ENCODE measurements around the gene STARD3.
A peak's percentile ranks its signal among the peaks of the same experiment; 100 is the strongest.

STARD3 gene

DNA sequence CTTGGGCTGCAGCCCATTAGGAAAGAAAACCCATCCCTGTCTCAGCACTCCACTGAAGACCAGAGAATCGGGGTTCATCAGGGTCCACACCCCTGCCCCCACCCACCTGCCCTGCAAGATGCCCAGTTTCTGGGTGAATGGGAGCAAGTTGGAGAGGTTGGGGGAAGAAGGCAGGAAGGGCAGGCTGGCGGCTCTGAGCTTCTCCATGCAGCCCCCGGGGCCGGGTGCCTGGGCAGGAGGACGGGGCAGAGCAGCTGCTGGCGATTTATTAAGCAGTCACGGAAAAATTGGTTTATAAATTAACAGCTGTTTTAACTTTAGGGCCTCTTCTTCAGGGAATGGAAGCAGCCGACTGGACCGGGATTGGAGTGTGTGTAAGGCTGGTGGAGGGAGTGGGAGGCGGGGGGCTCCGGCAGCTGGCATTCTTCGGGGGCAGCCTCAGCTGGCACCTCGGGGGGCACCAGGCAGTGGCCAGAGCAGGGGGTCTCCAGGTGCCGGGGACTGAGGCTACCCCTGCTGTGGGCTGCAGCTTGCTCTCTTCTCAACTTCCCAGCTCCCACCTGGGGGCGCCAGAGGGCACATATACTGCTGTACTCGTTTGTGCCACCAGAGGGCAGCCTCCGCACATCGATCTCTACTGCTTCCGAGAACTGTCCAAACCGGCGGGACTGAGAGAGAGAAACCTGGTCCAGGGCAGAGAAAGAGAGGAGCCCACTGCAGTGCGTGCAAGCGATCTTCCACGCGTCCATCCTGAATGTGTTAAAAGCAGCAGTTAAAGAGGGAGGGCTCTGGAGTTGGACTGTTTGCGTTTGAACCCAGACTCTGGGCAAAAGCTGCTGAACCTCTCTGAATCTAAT lies 15.2 kb upstream of the STARD3 start:
- DNase-seq = peak; percentile 54

DNA sequence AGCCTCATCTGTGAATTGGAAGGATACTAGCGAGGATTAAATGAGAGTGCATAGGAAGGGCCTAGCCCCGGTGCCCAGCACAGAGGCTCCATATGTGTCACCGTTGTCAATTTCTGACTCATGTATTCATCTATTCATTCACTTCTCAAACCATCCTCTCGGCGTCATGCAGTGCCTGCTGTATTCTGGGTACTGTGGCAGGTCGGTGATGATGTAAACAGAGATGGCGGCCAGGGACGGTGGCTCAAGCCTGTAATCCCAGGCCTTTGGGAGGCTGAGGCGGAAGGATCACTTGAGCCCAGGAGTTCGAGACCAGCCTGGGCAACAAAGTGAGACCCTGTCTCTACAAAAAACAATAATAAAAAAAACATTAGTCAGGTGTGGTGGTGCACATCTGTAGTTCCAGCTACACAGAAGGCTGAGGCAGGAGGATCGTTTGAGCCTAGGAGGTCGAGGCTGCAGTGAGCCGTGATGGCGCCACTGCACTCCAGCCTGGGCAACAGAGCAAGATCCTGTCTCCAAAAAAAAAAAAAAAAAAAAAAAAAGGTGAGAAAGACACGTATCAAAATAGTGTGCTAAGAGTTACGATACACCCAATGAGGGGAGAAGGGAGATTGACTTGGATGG lies 14.5 kb upstream of the STARD3 start:
- no peak for DNase-seq

DNA sequence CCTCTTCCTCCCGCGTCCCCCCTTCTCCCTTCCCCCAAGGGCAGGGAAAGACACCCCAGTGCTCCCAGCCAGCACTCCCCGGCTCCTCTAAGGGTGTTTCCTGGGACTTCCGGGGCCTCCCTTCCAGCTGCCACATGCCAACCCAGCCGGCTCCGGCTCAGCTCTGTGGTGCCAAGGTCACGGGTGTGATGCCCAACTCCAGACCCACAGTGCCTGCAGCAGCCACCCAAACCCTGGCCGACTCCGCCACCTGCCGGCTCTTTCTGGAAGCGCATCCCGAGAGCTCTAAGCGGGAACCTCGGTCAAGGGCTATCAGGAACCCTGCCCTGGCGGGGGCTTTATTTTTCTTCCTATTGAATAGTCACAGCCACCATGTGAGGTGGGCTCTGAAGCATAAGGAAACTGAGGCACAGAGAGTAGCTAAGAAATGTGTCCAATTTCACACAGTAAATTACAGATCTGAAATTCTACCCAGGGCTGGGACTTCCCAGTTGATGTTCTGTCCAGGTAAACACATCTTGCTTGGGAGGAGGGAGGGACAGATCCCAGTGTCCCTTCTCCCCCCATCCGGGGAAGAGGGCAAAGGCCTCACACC lies 13.5 kb upstream of the STARD3 start:
- peak; percentile 44 for DNase-seq

DNA sequence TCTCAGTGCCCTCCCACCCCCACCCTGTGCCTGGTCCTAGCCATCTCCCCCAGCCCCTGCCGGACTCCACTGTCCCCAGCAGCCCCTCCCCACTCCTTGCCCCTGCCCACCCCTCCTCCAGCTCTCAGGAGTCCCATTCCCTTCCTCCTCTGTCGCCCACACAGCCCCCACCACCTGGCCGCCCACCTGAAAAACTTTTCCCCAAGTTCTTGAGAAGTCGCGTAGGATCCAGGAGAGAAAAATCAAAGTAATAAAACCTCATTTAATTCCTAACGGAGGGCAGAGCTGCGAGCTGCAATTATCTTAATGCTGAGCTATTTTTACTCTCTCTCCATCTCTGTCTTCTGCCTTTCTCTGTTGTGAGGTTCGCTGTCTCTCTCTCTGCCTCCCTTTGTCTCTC lies 12.6 kb upstream of the STARD3 start:
- no peak for DNase-seq

DNA sequence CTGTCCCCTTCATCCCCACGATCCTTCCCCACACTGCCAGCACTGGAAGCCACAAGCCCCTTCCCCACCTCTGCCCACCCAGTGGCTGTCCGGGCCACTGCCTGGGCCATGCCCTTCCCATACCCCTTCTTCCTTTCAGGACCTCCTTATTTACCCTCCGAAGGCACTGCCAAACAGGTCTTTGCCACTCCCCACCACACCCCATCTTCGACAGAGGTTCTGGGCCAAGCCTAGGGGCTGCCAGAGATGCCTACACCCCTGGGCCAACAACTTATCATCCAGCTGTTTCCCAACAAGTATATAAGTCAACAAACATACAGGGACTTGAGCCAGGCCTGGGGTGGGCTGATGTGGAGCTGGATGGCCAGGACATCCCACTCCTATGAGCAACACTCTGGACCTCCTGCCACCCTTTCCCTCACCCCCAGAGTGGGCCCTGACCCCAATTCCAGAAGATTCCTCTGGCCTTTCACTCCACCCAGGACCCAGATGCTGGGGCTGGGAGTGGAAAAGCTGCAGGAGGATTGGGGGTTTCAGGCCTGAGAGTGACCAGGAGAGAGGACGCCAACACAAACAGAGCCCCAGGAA lies 11.7 kb upstream of the STARD3 start:
- DNase-seq = no peak

DNA sequence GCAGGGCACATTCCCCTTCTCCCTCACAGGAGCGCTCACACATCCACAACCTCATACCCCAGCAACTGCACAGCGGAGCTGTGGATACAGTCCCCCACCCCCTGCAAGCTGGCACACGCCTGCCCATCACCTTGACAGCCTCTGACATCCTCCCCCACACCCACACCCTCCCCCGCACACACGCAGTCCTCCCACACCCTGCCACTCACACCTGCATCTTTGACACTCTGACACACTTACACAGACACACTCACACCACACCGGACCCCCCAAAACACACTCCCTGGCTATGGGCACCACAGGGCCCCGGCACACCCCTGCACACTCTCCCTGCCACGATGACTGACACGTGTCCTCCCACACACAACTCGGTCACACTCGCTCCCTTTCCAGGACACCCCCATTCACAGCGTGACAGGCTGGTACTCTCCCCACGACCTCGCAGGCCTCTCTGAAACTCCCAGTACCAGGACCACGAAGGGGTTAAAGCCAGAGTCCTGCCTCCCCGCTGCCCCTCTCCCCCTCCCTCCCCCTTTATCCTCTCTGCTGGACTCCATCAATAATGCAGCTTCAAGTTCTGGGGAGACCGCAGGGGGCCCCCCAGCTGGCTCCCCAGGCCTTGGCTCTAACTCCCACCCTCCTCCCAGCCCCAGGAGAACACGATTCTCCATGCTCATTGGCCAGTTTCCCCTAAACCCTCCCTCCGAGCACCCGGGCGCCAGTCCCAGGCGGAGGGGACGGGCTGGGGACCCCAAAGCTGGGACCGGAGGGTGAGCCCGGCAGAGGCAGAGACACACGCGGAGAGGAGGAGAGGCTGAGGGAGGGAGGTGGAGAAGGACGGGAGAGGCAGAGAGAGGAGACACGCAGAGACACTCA lies 10.5 kb upstream of the STARD3 start, which contains the start of gene PPP1R1B:
PPP1R1B (plus strand) TSS at position 782 of the 876 bp plus-strand sequence. CDS start 441 bp downstream, outside the sequence.
- DNase-seq = no peak

DNA sequence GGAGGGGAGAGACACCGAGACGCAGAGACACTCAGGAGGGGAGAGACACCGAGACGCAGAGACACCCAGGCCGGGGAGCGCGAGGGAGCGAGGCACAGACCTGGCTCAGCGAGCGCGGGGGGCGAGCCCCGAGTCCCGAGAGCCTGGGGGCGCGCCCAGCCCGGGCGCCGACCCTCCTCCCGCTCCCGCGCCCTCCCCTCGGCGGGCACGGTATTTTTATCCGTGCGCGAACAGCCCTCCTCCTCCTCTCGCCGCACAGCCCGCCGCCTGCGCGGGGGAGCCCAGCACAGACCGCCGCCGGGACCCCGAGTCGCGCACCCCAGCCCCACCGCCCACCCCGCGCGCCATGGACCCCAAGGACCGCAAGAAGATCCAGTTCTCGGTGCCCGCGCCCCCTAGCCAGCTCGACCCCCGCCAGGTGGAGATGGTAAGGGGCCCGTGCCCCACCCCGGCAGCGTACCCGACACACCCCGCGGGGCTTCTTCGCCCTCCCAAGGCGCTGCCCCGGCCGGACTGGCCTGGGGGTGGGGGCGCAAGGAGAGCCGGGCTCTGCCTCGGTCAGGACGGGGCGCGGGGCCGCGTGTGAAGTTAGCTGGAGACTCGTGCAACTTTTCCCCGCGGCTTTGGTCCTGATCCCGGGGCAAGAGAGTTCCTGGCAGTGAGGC lies 9.8 kb upstream of the STARD3 start:
- DNase-seq = no peak

DNA sequence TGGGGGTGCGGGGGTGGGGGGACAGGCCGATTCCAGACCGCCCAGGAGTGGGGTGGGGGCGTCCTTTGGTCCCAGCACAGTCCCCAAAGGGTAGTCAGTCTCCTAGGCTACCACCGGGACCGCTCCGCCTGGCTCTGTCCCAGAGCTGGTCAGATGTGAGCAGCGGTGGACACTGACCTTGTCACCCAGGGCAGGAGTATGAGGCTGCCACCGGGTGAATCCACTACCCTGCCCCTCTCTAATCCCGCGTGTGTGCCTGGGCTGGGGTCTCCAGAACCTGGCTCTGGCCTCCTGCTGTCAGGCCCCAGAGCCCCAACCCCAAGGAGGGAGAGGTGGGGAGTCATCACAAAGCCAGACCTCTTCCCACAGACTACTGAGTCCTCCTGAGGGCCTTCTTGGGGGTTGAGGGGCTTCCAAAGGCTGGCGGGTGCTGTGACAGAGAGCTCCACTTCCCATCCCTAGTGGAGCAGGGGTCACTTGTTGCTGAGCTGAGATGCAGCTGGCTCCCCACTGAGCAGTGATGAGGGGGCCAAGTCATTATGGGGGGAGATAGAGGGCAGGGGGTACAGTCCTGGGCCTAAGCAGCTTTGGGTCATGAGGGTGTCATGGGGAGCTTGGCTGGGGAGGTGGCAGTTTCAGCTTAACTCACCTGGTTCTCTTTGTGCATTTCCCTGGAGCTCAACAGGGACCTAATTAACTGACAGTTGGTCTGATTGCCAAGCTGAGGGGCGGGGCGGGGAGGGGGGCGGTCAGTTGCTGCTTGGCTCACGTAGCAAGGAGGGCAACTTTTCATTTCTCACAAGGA lies 9.0 kb upstream of the STARD3 start:
- DNase-seq = no peak

DNA sequence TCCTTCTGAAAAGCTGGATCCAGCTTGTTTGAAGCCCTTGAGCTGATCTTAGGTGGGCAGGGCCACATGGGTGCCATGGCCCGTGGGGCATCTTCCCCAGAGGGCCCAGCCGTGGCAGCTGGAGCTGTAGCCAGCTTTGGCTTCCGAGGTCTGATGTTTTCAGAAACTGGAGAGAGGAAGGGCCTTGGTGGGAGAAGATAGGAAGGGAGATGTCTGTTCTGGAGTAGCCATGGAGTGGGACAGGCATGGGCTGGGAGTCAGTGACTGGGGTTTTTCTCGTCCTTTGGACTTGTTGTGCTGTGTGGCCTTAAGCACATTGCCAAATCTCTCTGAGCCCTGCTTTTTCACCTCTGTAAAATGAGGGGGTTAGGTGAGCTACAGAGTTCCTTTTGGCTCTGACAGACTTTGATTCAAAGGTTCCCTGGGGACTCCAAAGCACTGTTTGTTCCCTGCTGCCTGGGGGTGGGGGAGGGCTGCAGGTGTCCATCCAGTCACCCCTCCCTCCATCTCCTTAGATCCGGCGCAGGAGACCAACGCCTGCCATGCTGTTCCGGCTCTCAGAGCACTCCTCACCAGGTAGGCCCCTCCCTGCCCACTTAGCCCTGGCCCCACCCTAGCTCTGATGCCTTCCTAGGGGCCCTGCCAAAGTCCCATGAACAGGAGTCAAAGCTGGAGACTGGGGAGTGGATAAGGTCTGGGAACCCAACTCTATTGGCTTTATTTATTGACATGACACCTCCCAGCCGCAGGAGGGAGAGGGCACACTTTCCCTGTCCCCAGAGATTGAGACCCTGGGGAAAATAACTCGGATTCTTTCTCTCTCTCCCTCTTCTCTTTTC lies 8.1 kb upstream of the STARD3 start:
- DNase-seq = no peak

DNA sequence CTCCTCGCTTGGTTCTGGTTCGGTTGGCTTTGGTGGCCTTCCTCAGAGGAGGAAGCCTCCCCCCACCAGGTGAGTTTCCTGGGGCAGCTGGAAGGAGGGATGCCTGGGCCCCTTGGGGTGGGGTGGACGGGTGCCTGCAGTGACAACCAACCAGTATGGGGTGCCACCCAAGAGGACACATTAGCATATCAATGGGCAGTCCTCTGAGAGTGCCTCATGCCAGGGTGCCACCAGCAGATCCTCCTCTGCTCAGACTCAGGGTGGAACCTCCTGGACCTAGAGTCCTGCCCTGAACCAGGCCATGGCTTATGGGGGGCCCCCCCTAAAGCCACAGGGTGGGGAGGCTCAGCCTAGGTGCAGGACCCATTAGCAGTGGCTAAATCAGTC lies 7.5 kb upstream of the STARD3 start:
- no peak for DNase-seq

DNA sequence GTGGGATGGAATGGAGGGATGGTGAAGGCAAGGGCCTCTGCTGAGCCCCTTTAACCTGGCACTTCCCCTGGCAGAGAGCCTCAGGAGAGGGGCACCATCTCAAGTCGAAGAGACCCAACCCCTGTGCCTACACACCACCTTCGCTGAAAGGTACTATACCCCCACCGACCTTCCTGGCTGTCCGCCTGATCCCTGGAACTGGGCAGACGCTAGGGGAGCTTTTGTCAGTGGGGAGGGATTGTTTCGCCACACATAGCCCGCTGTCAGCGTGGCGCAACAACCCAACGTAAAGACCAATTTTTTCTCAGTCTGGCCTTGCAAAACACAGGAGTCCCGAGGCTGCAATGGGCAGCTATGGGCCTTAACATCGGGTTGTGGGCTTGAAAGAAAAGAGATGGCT lies 7.0 kb upstream of the STARD3 start:
- DNase-seq = no peak

DNA sequence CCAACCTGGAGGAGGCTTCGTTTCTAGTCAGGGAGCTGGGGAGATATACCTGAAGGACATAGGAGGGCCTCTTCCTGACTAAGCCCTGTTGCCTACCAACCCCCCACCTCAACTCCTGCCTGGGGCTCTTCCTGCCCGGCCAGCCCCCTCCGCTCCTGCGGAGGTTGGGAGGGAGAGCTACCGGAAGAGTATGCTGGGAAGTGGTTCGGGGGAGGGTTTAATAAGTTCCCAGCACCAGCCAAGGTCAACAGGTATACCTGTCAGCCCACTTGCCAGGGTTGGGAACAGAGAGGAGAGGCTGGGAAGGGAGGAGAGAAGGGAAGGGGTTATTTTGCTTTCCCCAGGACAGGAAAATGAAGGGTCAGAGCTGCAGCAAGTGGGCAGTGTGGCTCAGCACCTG lies 5.5 kb upstream of the STARD3 start:
- no peak for DNase-seq

DNA sequence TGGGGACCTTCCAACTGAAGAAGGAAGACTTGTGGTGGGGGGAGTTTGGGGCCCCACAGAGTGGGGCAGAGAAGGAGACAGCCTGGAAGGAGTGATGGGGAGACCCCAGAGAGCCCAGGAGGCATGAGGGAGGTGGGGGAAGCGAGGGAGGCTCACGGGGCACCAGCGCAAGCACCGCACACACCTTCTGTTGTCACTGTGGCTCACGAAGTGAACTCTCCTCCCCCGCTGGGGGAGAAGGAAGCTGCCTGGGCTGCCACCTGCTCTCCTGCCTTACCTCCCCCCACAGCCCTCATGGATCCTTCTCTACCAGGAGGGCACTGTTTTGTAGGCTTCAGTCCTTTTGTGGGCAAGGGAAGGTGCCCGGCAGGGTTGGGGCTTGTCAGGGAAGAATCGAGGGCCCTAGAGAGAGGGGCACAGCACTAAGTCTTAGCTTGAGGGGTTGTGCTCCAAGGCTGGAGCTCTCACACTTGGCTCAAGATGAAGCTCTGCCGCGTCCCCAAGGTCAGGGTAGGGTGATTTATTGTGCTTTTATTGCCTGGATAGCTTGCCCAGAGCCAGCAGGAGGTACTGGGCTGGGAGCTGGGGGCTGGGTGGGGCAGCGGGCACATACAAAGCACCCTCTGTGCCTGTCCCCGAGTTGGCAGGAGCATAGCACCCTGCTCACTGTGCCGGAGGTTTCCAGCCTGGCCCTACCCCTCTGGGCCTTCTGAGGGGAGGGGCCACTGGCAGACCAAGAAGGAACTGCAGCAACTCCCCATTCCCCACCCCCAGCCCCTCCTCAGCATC lies 4.6 kb upstream of the STARD3 start:
- DNase-seq = no peak

DNA sequence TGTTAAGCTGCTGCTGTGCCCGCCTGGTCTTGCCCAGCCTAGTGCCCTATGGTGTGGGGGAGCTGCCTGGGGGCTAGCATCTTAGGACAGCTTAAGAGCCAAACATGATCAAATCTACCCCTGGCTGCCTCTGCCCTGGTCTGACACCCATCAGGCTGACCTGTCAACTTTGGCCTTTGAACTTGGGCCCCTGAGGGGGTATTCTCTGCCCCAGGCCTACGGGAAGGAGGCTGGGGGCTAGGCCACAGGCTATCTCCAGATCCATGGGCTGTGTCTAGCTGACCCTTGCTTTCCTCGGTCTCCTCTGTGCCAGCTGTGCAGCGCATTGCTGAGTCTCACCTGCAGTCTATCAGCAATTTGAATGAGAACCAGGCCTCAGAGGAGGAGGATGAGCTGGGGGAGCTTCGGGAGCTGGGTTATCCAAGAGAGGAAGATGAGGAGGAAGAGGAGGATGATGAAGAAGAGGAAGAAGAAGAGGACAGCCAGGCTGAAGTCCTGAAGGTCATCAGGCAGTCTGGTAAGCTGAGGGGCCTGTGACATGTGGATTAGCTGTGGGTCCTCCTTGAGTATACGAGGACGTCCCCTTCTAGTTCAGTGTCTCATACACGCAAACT lies 3.3 kb upstream of the STARD3 start:
- DNase-seq = no peak

DNA sequence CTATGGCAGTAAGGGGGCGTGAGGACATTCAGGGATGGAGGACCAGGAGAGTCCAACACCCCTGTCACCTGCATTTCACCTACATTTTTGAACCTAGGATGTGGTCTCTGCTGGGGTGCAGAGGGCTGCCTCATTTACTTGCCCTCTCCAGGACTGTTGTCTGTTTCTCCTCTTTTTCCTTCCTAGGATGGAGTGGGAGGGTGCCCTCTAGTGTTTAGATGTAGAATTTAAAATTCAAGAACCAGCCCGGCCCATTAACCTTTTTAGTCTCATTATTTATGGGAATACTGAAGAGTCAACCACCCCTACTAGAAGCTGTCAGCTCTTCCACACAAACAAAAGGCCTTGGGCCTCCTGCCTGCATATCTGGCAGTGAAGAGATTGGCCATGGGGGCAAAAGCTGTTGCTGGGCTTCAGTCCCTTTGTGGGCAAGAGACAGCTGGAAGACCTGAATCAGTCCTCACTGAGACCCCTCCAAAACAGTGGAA lies 2.5 kb upstream of the STARD3 start:
- peak; percentile 12 for DNase-seq

DNA sequence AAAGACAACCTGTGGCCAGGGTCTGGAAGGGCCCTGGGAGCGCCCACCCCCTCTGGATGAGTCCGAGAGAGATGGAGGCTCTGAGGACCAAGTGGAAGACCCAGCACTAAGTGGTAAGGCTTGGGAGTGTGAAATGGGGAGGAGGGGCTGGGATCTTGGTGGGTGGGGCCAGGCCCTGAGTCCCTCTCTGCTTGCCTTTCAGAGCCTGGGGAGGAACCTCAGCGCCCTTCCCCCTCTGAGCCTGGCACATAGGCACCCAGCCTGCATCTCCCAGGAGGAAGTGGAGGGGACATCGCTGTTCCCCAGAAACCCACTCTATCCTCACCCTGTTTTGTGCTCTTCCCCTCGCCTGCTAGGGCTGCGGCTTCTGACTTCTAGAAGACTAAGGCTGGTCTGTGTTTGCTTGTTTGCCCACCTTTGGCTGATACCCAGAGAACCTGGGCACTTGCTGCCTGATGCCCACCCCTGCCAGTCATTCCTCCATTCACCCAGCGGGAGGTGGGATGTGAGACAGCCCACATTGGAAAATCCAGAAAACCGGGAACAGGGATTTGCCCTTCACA lies 1.2 kb upstream of the STARD3 start:
- DNase-seq = no peak

DNA sequence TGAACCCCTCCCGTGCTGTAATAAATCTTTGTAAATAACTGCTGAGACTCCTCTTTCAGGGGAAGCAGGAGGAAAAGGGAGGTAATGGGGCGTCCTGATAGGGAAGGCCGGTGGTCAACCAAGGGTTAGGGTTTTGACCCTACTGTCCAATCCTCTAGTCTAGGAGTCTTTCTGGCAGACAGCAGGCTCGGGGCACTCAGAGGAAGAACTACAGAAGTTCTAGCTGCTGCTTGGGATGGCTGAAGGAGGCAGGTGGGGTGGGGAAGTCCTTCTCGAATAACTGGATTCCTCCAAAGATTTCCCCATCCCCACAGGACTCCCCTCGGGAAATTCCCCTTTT lies 387 bp upstream of the STARD3 start:
- DNase-seq = no peak

DNA sequence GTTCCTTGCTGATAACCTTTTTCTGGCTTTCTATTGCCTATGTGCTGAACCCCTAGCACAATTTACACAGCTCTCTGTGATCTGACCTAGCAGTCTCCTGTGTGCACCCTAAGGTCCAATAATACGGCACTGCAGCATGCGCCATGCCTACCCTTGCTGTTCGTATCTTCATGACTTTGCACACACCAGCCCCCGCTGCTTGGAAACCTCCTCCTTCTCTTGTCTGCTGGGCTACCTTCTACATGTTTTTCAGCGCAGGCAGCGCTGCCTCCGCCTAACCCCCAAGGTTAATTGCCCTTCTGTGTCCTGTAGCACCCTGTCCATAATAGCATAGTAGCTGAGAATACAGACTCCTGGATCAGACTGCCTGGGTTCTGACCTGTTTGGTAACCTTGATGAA lies 1.4 kb downstream of the STARD3 start:
- no peak for DNase-seq

DNA sequence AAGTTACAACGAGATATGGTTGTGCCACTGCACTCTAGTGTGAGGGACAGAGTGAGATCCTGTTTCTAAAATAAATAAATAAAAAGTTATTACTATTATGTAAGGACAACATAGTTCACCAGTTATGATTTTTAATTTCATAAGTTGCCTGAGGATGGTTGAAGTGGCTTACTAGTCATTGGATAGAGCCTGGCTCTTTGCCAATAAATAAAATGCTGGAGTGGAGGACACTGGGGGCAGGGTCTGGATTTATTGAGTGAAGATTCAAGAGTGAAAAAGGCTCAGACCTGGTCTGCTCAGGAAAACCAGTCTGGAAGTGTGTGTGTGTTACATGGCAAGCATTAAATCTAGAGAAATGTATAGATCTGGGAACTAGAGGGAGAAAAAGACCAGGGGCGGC lies 2.1 kb downstream of the STARD3 start:
- no peak for DNase-seq
